Measurements from ENCODE around the gene TIAM2. TPM values are rescaled to one million over a fixed set of nuclear protein-coding genes. Genes with fewer than 3 reads are reported as not detected.

The TIAM2 gene
- total RNA-seq, 1 donor from 2014 or later = 3.7 TPM

- Histone ChIP-seq H3K27ac (no peak overlapping the region), H3K9me3 (no peaks in the 10 kb centered on the region), H3K36me3 (no peaks in the 10 kb centered on the region), H3K27me3 (no peaks in the 10 kb centered on the region), H3K4me3 (no peak overlapping the region), H3K4me1 (no peaks in the 10 kb centered on the region)
- DNase-seq (ENCODE audit: low spot score in 2 of 2) = no peak
- TF ChIP-seq CTCF (IDR thresholded peaks at IDR 0.05) = no peak
- intact Hi-C loops (cut with DNase I) = no loop called here
Measured at GRCh38 chr6:155125906-155126305, 130.8 kb downstream of the TIAM2 start.

GRCh38 chr6:155126727-155127439, 131.8 kb downstream of the TIAM2 start:
- no peaks in the 10 kb centered on the region for H3K4me1 ChIP-seq
- H3K27ac ChIP-seq = no peak overlapping the region
- H3K27me3 ChIP-seq = no peaks in the 10 kb centered on the region
- no peaks in the 10 kb centered on the region for H3K9me3 ChIP-seq
- no peaks in the 10 kb centered on the region for H3K36me3 ChIP-seq
- DNase-seq (ENCODE audit: low spot score in 2 of 2) = peak in 1 of 2 donors; percentile 68
- H3K4me3 ChIP-seq = no peak overlapping the region
- intact Hi-C loops (cut with DNase I) = no loop called here
- no peak for TF ChIP-seq CTCF (IDR thresholded peaks at IDR 0.05)

GRCh38 chr6:155128977-155129376, 133.9 kb downstream of the TIAM2 start:
- no peak overlapping the region for H3K27ac ChIP-seq
- no peak for DNase-seq (ENCODE audit: low spot score in 2 of 2)
- no peaks in the 10 kb centered on the region for H3K36me3 ChIP-seq
- H3K9me3 ChIP-seq = no peaks in the 10 kb centered on the region
- no peak for TF ChIP-seq CTCF (IDR thresholded peaks at IDR 0.05)
- H3K4me3 ChIP-seq = no peak overlapping the region
- intact Hi-C loops (cut with DNase I) = no loop called here
- H3K4me1 ChIP-seq = no peaks in the 10 kb centered on the region
- H3K27me3 ChIP-seq = no peaks in the 10 kb centered on the region

- no peak for TF ChIP-seq CTCF (IDR thresholded peaks at IDR 0.05)
- H3K4me1 ChIP-seq = no peaks in the 10 kb centered on the region
- intact Hi-C loops (cut with DNase I) = no loop called here
- H3K27ac ChIP-seq = no peak overlapping the region
- no peaks in the 10 kb centered on the region for H3K27me3 ChIP-seq
- no peaks in the 10 kb centered on the region for H3K9me3 ChIP-seq
- H3K4me3 ChIP-seq = no peak overlapping the region
- DNase-seq (ENCODE audit: low spot score in 2 of 2) = no peak
- no peaks in the 10 kb centered on the region for H3K36me3 ChIP-seq
Measured at GRCh38 chr6:155129744-155130143, 134.6 kb downstream of the TIAM2 start.

- Histone ChIP-seq H3K4me3 (no peak overlapping the region), H3K27ac (no peak overlapping the region), H3K4me1 (no peaks in the 10 kb centered on the region), H3K36me3 (no peaks in the 10 kb centered on the region), H3K27me3 (no peaks in the 10 kb centered on the region), H3K9me3 (no peaks in the 10 kb centered on the region)
- intact Hi-C loops (cut with DNase I) = no loop called here
- no peak for DNase-seq (ENCODE audit: low spot score in 2 of 2)
- no peak for TF ChIP-seq CTCF (IDR thresholded peaks at IDR 0.05)
Measured at GRCh38 chr6:155130161-155130853, 135.2 kb downstream of the TIAM2 start.

Measured in ascending aorta (tissue), 2 donors.